HK-2 (cell line): Measurements from ENCODE around the gene NPW.

ENCODE experiments used
- DNase-seq: peaks from one replicate; pipeline ENCODE4 v3.0.0-alpha.2; 2018; ENCODE audit not compliant: unreplicated experiment

The NPW gene

GRCh38 chr16:2048116-2048543 lies 28.5 kb downstream of the NPW start:
- no peak for DNase-seq

GRCh38 chr16:2053211-2053610 lies 33.6 kb downstream of the NPW start:
- no peak for DNase-seq

GRCh38 chr16:2053897-2054296 lies 34.3 kb downstream of the NPW start:
- no peak for DNase-seq

GRCh38 chr16:2054543-2055245 lies 35.1 kb downstream of the NPW start:
- DNase-seq, result no peak

- no peak for DNase-seq
Observed at GRCh38 chr16:2056077-2056476, 36.5 kb downstream of the NPW start.

GRCh38 chr16:2056681-2057407 lies 37.3 kb downstream of the NPW start:
- DNase-seq, result no peak

GRCh38 chr16:2057438-2057837 lies 37.9 kb downstream of the NPW start:
- no peak for DNase-seq

GRCh38 chr16:2058420-2058819 lies 38.8 kb downstream of the NPW start:
- DNase-seq, result no peak

GRCh38 chr16:2058872-2059271 lies 39.3 kb downstream of the NPW start:
- no peak for DNase-seq

GRCh38 chr16:2060346-2060745 lies 40.8 kb downstream of the NPW start:
- DNase-seq, result no peak

- no peak for DNase-seq
Observed at GRCh38 chr16:2061023-2061422, 41.4 kb downstream of the NPW start.

GRCh38 chr16:2061526-2061925 lies 41.9 kb downstream of the NPW start:
- DNase-seq, result no peak

- DNase-seq, result no peak
Observed at GRCh38 chr16:2062801-2063200, 43.2 kb downstream of the NPW start.

GRCh38 chr16:2063861-2064260 lies 44.3 kb downstream of the NPW start:
- DNase-seq, result no peak

- DNase-seq, result no peak
Observed at GRCh38 chr16:2064368-2064945, 44.9 kb downstream of the NPW start.

- no peak for DNase-seq
Observed at GRCh38 chr16:2066139-2066538, 46.6 kb downstream of the NPW start.
